ENCODE results near the gene ZMYND8. TPM values are rescaled to one million over a fixed set of nuclear protein-coding genes. Genes with fewer than 3 reads are reported as not detected.

Gene ZMYND8
- total RNA-seq, 1 experiment from 2014 or later = 29.0 TPM

- Histone ChIP-seq H3K79me2 (ENCODE audit: insufficient read depth, low read length) (peaks cover 5% of the 10 kb centered on the region; the same call in 1 of the 2 replicates), H3K36me3 (ENCODE audit: control insufficient read depth in 1 of 2, insufficient read depth in 2 of 2, low read length in 2 of 2) (peaks cover 32 to 35% of the 10 kb centered on the region in 2 experiments)
These were observed 76.3 kb downstream of the ZMYND8 start for GRCh38 chr20:47280228-47280627.

DNA sequence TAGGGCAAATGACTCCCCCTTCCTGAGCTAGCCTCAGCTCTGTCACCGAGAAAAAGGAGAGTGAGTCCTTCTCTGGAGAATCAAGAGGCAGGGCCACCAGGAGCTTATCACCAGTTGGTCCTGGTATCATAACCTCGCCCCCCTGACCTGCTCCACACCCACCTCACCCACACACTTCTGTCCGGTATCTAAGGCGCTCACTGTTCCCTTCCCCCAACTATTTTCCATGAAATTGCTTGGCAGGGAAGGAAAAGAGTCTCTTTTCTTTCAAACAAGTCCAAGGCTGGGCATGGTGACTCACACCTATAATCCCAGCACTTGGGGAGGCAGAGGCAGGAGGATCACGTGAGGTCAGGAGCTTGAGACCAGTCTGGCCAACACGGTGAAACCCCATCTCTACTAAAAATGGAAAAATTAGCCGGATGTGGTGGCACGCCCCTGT is 77.6 kb downstream of the ZMYND8 start:
- Histone ChIP-seq H3K79me2 (ENCODE audit: insufficient read depth, low read length) (peaks cover 7% of the 10 kb centered on the region), H3K9me3 (ENCODE audit: control insufficient read depth in 1 of 2, insufficient read depth in 1 of 2, low read depth in 1 of 2, low read length in 2 of 2) (no peaks in the 10 kb centered on the region), H3K27ac (ENCODE audit: low read depth, low read length) (peak overlapping the region; percentile 67), H3K27me3 (ENCODE audit: insufficient read depth, low read length) (no peaks in the 10 kb centered on the region), H2AFZ (ENCODE audit: low read depth, low read length, poor library complexity, severe bottlenecking) (no peak overlapping the region), H3K9ac (ENCODE audit: low read length) (peak overlapping the region; percentile 31), H3K4me1 (ENCODE audit: control insufficient read depth in 1 of 2, insufficient read depth in 2 of 2, low read length in 2 of 2) (peaks cover 47 to 57% of the 10 kb centered on the region in 2 experiments), H3K4me3 (replicated peaks in 1 of 2; ENCODE audit: low read depth in 1 of 2, low read length in 2 of 2) (peak overlapping the region in 1 of 2 experiments; percentile 23; a peak in 2 of 4 replicates), H4K20me1 (ENCODE audit: insufficient read depth) (no peaks in the 10 kb centered on the region), H3K4me2 (ENCODE audit: low read length) (peak overlapping the region; percentile 65), H3K9me2 (ENCODE audit: insufficient read depth) (no peaks in the 10 kb centered on the region), H3K36me3 (ENCODE audit: control insufficient read depth in 1 of 2, insufficient read depth in 2 of 2, low read length in 2 of 2) (peaks cover 29 to 31% of the 10 kb centered on the region in 2 experiments)
- intact Hi-C loops (cut with micrococcal nuclease) = no loop called here
- POLR2A ChIA-PET = interaction anchor here (0.6 to 1.3 kb wide), 4 partner anchors 37 to 163 kb away, joined by 3 to 5 read pairs (median 4); partner anchors contain the start of gene ZMYND8
- ATAC-seq (peak; percentile 76), DNase-seq (ENCODE audit: low read depth, low spot score) (peak; percentile 68)
- RAD21 ChIA-PET (ENCODE audit: low non-redundant PET in 1 of 2, low total read pairs in 2 of 2, uncharacterized antibody in 2 of 2, unreplicated experiment in 2 of 2) = interaction anchor here (0.9 to 1.5 kb wide), 3 partner anchors 83 to 105 kb away, joined by 3 to 5 read pairs (median 5); no protein-coding TSS in a partner anchor
- BruUV-seq (replicated peaks) = no TSS peak
- CTCF ChIA-PET = interaction anchor here (1.5 kb wide), 1 partner anchor 105 kb away, joined by 12 read pairs; no protein-coding TSS in a partner anchor
- TF ChIP-seq FOSL1 (IDR thresholded peaks at IDR 0.05; ENCODE audit: low read depth) (peak; percentile 75), SP1 (IDR thresholded peaks at IDR 0.05; ENCODE audit: low read depth) (peak; percentile 72), POLR2A (IDR thresholded peaks at IDR 0.05; ENCODE audit: borderline replicate concordance, extremely low read depth, insufficient read depth, insufficient read length) (no peak), EZH2phosphoT487 (IDR thresholded peaks at IDR 0.05; ENCODE audit: borderline replicate concordance) (no peak), TCF7L2 (IDR thresholded peaks at IDR 0.05; ENCODE audit: borderline replicate concordance, extremely low read depth, insufficient read depth, insufficient read length) (peak; percentile 55), CBX3 (IDR thresholded peaks at IDR 0.05; ENCODE audit: low read depth) (peak; percentile 91), SIN3A (IDR thresholded peaks at IDR 0.05; ENCODE audit: low read depth) (peak; percentile 49; the same call in 1 of the 2 replicates), RAD21 (IDR thresholded peaks at IDR 0.05; ENCODE audit: low read depth) (no peak), ELF1 (IDR thresholded peaks at IDR 0.05; ENCODE audit: borderline replicate concordance, low read depth) (no peak)
- TF ChIP-seq, protein P1, sequence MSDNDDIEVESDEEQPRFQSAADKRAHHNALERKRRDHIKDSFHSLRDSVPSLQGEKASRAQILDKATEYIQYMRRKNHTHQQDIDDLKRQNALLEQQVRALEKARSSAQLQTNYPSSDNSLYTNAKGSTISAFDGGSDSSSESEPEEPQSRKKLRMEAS (IDR thresholded peaks at IDR 0.05) = peak; percentile 50
- TF ChIP-seq, protein P2, sequence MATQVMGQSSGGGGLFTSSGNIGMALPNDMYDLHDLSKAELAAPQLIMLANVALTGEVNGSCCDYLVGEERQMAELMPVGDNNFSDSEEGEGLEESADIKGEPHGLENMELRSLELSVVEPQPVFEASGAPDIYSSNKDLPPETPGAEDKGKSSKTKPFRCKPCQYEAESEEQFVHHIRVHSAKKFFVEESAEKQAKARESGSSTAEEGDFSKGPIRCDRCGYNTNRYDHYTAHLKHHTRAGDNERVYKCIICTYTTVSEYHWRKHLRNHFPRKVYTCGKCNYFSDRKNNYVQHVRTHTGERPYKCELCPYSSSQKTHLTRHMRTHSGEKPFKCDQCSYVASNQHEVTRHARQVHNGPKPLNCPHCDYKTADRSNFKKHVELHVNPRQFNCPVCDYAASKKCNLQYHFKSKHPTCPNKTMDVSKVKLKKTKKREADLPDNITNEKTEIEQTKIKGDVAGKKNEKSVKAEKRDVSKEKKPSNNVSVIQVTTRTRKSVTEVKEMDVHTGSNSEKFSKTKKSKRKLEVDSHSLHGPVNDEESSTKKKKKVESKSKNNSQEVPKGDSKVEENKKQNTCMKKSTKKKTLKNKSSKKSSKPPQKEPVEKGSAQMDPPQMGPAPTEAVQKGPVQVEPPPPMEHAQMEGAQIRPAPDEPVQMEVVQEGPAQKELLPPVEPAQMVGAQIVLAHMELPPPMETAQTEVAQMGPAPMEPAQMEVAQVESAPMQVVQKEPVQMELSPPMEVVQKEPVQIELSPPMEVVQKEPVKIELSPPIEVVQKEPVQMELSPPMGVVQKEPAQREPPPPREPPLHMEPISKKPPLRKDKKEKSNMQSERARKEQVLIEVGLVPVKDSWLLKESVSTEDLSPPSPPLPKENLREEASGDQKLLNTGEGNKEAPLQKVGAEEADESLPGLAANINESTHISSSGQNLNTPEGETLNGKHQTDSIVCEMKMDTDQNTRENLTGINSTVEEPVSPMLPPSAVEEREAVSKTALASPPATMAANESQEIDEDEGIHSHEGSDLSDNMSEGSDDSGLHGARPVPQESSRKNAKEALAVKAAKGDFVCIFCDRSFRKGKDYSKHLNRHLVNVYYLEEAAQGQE (IDR thresholded peaks at IDR 0.05; ENCODE audit: low read depth) = no peak
- TF ChIP-seq, protein P3, sequence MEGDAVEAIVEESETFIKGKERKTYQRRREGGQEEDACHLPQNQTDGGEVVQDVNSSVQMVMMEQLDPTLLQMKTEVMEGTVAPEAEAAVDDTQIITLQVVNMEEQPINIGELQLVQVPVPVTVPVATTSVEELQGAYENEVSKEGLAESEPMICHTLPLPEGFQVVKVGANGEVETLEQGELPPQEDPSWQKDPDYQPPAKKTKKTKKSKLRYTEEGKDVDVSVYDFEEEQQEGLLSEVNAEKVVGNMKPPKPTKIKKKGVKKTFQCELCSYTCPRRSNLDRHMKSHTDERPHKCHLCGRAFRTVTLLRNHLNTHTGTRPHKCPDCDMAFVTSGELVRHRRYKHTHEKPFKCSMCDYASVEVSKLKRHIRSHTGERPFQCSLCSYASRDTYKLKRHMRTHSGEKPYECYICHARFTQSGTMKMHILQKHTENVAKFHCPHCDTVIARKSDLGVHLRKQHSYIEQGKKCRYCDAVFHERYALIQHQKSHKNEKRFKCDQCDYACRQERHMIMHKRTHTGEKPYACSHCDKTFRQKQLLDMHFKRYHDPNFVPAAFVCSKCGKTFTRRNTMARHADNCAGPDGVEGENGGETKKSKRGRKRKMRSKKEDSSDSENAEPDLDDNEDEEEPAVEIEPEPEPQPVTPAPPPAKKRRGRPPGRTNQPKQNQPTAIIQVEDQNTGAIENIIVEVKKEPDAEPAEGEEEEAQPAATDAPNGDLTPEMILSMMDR (IDR thresholded peaks at IDR 0.05 in 2 of 3, conservative IDR thresholded peaks at IDR 0.05 in 1 of 3; ENCODE audit: borderline replicate concordance in 1 of 3, insufficient read depth in 1 of 3, low read depth in 2 of 3, low read length in 2 of 3) = no peak

More at GRCh38 chr20:47280228-47280627, 76.3 kb downstream of the ZMYND8 start:
- H3K27ac ChIP-seq (ENCODE audit: low read depth, low read length) = peak overlapping the region; percentile 67; the same call in 1 of the 2 replicates
- ChIA-PET POLR2A (no interaction called here), RAD21 (ENCODE audit: low non-redundant PET in 1 of 2, low total read pairs in 2 of 2, uncharacterized antibody in 2 of 2, unreplicated experiment in 2 of 2) (no interaction called here), CTCF (no interaction called here)
- ATAC-seq (no peak), DNase-seq (ENCODE audit: low read depth, low spot score) (no peak)
- no peak overlapping the region for H2AFZ ChIP-seq (ENCODE audit: low read depth, low read length, poor library complexity, severe bottlenecking)
- no peaks in the 10 kb centered on the region for H3K9me2 ChIP-seq (ENCODE audit: insufficient read depth)
- no peaks in the 10 kb centered on the region for H4K20me1 ChIP-seq (ENCODE audit: insufficient read depth)
- H3K9me3 ChIP-seq (ENCODE audit: control insufficient read depth in 1 of 2, insufficient read depth in 1 of 2, low read depth in 1 of 2, low read length in 2 of 2) = no peaks in the 10 kb centered on the region
- BruUV-seq (replicated peaks) = no TSS peak
- H3K4me3 ChIP-seq (replicated peaks in 1 of 2; ENCODE audit: low read depth in 1 of 2, low read length in 2 of 2) = no peak overlapping the region
- peaks cover 34 to 44% of the 10 kb centered on the region in 2 experiments for H3K4me1 ChIP-seq (ENCODE audit: control insufficient read depth in 1 of 2, insufficient read depth in 2 of 2, low read length in 2 of 2)
- TF ChIP-seq, protein P4, sequence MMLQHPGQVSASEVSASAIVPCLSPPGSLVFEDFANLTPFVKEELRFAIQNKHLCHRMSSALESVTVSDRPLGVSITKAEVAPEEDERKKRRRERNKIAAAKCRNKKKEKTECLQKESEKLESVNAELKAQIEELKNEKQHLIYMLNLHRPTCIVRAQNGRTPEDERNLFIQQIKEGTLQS (IDR thresholded peaks at IDR 0.05) = no peak
- no peak for TF ChIP-seq SRF (IDR thresholded peaks at IDR 0.05; ENCODE audit: low read depth)
- no peak for TF ChIP-seq POLR2AphosphoS5 (IDR thresholded peaks at IDR 0.05; ENCODE audit: low read depth, low read length)
- TF ChIP-seq CBX3 (IDR thresholded peaks at IDR 0.05; ENCODE audit: low read depth) = no peak
- no peak for TF ChIP-seq ZFX (IDR thresholded peaks at IDR 0.05)
- H3K9ac ChIP-seq (ENCODE audit: low read length) = no peak overlapping the region
- no peaks in the 10 kb centered on the region for H3K27me3 ChIP-seq (ENCODE audit: insufficient read depth, low read length)
- intact Hi-C loops (cut with micrococcal nuclease) = no loop called here
- H3K4me2 ChIP-seq (ENCODE audit: low read length) = no peak overlapping the region

All from HCT116 (cell line).